Measurements from ENCODE around the gene PNPLA3.
A peak's percentile ranks its signal among the peaks of the same experiment; 100 is the strongest.

PNPLA3 gene, protein sequence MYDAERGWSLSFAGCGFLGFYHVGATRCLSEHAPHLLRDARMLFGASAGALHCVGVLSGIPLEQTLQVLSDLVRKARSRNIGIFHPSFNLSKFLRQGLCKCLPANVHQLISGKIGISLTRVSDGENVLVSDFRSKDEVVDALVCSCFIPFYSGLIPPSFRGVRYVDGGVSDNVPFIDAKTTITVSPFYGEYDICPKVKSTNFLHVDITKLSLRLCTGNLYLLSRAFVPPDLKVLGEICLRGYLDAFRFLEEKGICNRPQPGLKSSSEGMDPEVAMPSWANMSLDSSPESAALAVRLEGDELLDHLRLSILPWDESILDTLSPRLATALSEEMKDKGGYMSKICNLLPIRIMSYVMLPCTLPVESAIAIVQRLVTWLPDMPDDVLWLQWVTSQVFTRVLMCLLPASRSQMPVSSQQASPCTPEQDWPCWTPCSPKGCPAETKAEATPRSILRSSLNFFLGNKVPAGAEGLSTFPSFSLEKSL

DNA sequence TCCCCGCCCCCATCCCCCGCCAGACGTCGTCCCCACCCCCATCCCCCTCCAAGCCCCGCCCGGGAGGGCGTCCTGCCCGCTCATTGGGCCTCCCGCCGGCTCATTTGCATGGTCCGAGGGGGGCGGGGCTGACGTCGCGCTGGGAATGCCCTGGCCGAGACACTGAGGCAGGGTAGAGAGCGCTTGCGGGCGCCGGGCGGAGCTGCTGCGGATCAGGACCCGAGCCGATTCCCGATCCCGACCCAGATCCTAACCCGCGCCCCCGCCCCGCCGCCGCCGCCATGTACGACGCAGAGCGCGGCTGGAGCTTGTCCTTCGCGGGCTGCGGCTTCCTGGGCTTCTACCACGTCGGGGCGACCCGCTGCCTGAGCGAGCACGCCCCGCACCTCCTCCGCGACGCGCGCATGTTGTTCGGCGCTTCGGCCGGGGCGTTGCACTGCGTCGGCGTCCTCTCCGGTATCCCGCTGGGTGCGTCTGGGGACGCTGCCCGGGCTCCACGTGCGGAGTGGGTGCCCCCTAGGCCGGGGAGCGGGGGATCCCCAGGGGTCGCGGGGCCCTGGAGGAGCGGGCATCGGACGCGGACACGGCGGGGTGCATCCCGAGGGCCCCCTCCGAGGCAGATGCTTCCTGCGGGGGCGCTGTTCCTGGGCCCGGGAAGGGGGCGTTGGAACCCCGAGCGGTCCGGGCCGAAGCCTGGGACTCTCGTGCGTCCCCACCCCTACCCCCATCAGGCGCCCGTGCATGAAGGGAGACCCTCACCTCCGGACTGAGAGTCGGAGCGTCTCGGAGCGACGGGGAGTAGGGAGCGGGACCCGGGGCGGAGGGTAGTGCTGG, at the start of gene PNPLA3:
Gene PNPLA3 (plus strand): TSS at position 175 of the 834 bp plus-strand sequence. CDS start 107 bp downstream, at position 282.
- Mint-ChIP-seq H3K4me1 (peaks cover 4% of the 10 kb centered on the region), H3K4me3 (peak within 1 kb of the TSS; percentile 89), H3K27ac (peak within 1 kb of the TSS; percentile 62), H3K27me3 (peaks cover 3% of the 10 kb centered on the region), H3K36me3 (no peaks in the 10 kb centered on the region), H3K9me3 (no peaks in the 10 kb centered on the region)

DNA sequence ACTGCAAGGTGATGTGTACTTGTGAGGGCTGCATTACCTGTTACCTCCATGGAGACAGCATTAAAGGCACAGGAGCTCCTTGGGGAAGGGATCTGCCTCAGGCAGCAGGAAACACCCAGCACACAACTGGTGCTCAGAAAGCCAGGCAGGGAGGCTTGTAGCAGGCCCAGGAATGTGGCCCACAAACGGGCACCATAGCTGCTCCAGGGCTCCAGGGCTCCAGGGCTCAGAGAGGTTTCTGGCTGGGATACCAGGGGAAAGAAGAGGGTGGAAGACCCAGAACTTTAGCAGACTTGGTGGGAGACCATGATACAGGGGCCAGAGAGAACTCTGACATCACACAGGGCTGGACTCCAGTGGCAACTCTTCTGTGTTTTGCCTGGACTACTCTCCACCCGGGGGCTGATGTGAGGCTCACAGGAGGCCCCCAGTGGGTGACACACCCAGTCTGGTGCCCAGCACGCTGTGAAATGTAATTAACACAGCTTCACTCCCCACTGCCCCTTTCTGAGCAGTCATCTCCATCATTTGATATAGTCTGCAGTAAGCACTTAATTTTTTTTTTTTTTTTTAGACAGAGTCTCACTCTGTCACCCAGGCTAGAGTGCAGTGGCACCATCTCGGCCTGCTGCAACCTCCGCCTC, 46.6 kb upstream of the PNPLA3 start:
- peaks cover 17% of the 10 kb centered on the region for H3K27me3 Mint-ChIP-seq
- H3K4me3 Mint-ChIP-seq = no peak overlapping the region
- H3K9me3 Mint-ChIP-seq = peaks cover 1% of the 10 kb centered on the region
- no peak overlapping the region for H3K27ac Mint-ChIP-seq
- H3K4me1 Mint-ChIP-seq = no peaks in the 10 kb centered on the region
- no peaks in the 10 kb centered on the region for H3K36me3 Mint-ChIP-seq

DNA sequence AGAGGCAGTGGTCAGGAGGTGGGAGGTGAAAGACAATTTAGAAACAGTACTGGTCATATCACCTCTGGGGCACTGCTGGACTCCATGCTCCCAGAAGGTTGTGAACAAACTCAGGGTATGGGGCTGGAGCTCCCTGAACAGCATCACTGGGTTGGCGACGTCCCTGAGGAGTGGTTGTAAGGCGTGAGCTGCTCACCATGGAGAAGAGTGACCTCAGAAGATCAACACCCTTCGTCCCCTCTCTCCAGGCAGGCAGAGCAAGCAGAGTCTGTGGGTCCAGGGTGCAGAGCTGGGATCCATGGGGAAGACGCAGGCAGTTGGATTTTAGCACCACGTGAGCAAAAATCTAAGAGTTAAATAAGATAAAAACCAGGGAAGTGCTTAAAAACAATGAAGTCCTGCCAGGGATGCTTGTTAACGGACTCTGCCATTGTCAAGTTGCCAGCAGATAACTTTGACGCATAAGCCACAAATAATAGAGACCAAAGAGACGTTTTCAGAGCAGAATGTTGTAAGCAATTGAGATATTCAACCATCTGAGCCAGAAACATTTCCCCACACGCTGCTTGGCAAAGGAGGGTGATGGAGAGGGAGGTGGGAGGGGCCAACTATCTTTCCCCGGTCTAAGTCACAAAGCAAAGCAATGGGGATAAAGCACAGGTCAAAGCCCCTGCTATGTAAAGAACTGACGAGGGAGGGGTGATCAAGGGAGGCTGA, 45.4 kb upstream of the PNPLA3 start:
- Mint-ChIP-seq H3K27me3 (peaks cover 15% of the 10 kb centered on the region), H3K36me3 (no peaks in the 10 kb centered on the region), H3K9me3 (no peaks in the 10 kb centered on the region), H3K27ac (no peak overlapping the region), H3K4me3 (no peak overlapping the region), H3K4me1 (no peaks in the 10 kb centered on the region)

DNA sequence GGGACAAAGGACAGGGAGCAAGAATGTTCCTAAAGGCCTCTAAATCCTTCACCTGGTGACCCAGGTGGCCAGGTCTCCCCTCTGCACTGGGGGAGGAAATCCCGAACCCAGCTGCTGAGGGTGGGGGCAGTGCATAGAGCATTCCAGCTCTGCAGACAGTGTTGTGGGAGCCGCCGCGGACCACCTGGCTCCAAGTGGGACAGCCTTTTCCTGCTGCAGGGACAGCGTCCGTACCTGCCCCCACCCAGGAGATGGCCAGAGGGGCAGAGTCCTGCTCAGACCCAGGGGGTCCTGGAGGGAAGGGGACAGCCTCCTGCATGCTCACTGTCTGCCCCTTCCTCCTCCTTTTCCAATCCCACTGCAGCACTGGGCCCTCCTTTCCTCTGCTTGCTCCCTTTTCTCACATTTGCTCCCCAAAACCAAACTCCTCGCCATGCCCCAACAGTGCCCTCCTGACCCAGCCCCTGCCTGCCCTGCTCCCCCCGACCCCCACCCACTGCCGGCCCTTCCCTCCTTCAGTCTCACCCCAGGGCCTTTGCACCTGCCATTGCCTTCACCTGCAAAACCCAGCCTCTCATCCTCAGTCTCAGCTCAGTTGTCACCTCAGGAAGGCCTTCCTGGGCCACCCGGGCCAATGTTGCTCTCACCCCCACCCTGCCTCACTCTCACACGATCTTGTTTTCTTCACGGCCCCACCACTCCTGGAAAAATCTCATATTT, 44.6 kb upstream of the PNPLA3 start:
- Mint-ChIP-seq H3K27me3 (peaks cover 12% of the 10 kb centered on the region), H3K36me3 (no peaks in the 10 kb centered on the region), H3K27ac (no peak overlapping the region), H3K4me3 (no peak overlapping the region), H3K9me3 (no peaks in the 10 kb centered on the region), H3K4me1 (no peaks in the 10 kb centered on the region)

DNA sequence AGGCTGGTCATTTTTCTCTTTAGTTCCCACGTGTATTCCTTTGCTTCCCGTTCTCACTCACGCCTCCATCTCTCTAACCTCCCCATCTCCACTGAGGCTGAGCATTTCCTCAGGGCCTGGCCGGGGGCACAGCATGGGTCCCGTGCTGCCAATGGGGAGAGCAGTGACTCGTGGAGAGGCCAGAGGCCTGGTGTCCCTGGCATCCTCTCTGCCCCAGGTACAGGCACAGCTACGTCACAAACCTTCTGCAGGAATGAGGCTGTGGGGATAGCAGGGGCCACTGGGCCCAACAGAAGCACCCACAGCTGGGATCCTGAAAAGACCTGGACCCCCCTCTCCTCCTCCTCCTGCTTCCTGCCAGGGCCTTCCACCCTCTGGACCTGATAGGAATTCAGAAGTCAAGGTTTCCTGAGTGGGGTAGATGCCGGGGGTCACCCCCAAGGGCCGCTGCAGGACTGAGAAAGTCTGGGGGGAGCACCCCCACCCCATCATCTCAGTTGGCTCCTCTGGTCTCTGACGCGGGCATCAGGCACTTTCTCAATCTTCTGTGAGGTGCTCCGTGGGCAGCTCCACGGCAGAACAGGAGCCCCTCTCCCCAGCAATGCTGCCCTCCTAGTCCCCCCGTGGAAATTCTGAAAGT, 43.6 kb upstream of the PNPLA3 start:
- Mint-ChIP-seq H3K4me1 (no peaks in the 10 kb centered on the region), H3K27me3 (peaks cover 8% of the 10 kb centered on the region), H3K36me3 (no peaks in the 10 kb centered on the region), H3K27ac (no peak overlapping the region), H3K9me3 (no peaks in the 10 kb centered on the region), H3K4me3 (no peak overlapping the region)

DNA sequence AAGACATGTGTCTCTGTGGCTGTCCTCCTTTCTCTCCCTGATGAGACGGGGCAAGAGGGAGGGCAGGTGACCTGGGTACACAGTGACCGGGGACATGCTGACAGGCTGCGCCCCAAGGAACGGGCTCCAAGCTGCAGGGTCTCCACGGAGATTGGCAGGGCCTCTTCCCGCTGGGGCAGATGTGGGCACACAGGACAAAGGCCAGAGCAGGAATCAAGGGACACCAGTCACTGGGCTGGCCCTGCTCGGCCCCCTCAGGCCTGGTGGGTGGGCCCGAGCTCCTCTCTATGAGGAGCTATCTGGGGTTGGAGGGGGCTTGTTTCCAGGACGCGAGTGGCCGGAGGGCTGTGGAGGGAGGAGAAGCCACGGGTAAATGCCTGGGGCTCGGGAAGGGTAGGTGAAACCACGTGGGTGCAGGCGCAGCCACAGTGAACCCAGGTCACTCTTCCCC, 43.0 kb upstream of the PNPLA3 start:
- H3K36me3 Mint-ChIP-seq = no peaks in the 10 kb centered on the region
- peak overlapping the region; percentile 12 for H3K27ac Mint-ChIP-seq
- H3K4me1 Mint-ChIP-seq = no peaks in the 10 kb centered on the region
- peaks cover 6% of the 10 kb centered on the region for H3K27me3 Mint-ChIP-seq
- H3K4me3 Mint-ChIP-seq = no peak overlapping the region
- H3K9me3 Mint-ChIP-seq = no peaks in the 10 kb centered on the region

DNA sequence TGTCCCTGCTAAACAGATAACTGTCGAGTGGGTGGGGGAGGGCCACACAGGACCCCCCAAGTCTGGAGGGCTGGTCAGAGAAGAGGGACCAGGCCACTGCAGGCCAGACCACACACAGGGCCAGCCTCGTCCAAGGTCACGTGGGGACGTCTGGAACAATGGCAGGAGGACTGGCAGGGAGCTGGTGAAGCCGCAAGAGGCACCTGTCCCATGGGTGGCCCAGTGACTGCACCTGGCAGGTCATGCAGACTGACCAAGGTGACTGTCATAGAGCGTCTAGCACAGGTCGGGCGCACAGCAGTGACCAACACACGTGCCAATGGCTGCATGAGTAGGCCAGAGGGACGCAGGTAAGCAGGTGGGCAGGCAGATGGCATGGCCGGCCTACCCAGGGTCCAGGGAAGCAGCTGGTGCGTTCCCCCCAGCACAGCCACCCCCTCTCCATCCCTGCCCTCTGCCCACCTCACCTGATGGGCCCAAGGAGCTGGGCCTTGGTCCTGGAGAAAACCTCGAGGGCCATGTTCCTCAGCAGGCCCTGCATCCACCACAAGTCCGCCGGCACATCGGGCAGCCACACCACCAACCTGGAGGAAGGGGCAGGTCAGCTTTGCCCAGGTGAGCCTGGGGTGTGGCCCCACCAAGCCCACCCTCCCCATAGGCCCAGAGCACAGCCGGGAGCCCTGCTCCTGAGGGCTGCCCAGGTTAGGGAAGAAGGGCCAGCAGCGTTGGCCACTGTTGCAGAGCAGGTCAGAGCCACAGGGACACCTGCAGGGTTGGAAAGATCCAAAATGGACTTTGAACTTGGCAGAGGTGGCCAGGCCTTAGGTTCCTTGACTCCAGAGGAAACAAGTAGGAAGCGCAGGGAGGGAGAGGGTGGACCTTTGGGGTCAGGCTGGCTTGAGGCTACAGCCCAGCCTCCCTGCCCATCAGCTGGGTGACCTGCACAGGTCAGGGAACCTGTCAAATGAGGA, 42.2 kb upstream of the PNPLA3 start:
- no peak overlapping the region for H3K4me3 Mint-ChIP-seq
- no peaks in the 10 kb centered on the region for H3K4me1 Mint-ChIP-seq
- no peaks in the 10 kb centered on the region for H3K9me3 Mint-ChIP-seq
- peaks cover 8% of the 10 kb centered on the region for H3K27me3 Mint-ChIP-seq
- H3K36me3 Mint-ChIP-seq = no peaks in the 10 kb centered on the region
- H3K27ac Mint-ChIP-seq = no peak overlapping the region

DNA sequence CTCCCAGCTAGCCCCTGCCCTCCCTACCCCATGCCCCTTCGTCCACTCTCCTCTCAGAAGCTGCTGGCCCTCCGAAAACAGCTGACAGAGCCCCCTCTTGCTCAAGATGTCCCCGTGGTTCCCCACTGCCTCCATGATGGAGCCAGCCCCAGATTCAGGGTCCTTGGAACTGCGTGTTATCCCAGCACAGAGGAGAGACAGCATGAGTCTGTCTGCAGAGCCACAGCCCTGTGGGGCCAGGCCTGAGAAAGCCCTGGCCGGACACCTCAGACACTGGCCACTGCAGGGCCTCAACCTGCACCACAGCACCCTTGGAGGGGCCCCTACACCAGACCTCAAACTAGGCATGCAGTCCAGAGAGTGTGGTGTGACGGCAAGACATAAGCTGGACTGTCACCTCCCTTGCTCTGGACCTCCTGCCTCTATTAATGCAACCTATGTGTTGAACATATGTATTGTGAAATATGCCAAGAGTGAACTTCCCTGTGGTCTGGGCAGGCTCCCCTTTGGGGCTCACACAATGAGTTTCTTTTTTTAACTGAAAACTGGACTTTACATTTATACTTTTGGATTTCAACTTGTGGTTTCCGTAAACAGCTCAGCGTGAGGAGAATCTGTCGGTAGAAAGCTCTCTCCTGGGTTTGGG, 41.4 kb upstream of the PNPLA3 start:
- Mint-ChIP-seq H3K27me3 (peaks cover 10% of the 10 kb centered on the region), H3K27ac (no peak overlapping the region), H3K4me3 (no peak overlapping the region), H3K9me3 (no peaks in the 10 kb centered on the region), H3K4me1 (no peaks in the 10 kb centered on the region), H3K36me3 (no peaks in the 10 kb centered on the region)

DNA sequence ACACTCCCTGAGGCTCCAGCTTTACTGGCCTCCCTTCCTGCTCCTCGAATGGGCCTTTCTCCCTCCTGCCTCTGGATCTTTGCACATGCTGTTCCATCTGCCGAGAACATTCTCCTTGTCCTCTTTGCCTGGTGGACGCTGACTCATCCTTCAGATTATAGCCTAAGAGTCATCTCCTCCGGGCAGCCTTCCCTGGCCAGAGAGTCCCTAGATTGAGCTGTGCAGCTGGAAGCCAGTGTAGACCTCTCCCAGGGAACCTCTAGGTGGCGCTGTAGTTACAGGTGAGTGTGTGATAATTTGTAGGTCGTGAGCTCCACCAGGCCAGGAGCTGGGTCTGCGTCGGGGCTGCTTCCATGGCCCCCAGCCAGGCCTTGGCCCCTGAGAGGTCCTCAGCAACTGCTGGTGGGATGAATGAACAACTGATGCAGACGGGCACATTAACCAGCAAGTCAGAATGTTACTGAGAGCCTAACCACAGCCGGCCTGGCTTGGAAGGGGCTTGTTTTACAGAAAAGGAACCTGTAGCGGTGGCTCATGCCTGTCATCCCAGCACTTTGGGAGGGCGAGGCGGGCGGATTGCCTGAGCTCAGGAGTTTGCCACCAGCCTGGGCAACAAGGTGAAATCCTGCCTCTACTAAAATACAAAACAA, 40.5 kb upstream of the PNPLA3 start:
- Mint-ChIP-seq H3K36me3 (no peaks in the 10 kb centered on the region), H3K27me3 (peaks cover 12% of the 10 kb centered on the region), H3K4me3 (no peak overlapping the region), H3K27ac (peak overlapping the region; percentile 24), H3K4me1 (no peaks in the 10 kb centered on the region), H3K9me3 (no peaks in the 10 kb centered on the region)

DNA sequence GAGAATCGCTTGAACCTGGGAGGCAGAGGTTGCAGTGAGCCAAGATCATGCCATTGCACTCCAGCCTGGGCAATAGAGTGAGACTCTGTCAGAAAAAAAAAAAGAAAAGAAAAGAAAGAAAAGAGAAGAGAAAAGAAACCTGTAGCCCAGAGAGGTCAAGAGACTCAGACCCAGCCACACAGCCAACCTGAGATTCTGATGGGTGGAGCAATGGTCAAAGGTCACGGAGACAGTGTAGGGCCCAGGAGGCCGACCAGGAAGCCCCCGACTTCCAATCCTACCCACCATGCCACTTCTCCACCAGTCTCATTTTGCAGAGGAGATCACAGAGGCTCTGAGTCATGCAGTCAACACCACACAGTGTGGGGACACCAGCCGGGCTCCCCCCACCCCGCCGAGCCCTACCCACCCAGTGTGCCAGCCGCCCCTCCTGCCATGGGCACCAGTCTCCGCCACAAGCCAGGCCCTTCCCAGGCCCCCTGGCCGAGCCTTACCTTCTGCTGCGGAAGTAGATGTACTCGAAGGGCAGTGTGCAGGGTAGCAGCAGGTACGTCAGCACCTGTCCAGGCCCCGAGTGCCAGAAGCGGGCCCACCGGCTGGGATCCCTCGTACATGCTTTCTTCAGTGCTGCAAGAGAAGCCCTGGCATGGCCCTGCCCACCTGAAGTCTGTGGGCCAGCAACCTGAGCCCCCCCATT, 39.7 kb upstream of the PNPLA3 start:
- Mint-ChIP-seq H3K4me3 (no peak overlapping the region), H3K27ac (no peak overlapping the region), H3K9me3 (no peaks in the 10 kb centered on the region), H3K4me1 (no peaks in the 10 kb centered on the region), H3K27me3 (peaks cover 10% of the 10 kb centered on the region), H3K36me3 (no peaks in the 10 kb centered on the region)

DNA sequence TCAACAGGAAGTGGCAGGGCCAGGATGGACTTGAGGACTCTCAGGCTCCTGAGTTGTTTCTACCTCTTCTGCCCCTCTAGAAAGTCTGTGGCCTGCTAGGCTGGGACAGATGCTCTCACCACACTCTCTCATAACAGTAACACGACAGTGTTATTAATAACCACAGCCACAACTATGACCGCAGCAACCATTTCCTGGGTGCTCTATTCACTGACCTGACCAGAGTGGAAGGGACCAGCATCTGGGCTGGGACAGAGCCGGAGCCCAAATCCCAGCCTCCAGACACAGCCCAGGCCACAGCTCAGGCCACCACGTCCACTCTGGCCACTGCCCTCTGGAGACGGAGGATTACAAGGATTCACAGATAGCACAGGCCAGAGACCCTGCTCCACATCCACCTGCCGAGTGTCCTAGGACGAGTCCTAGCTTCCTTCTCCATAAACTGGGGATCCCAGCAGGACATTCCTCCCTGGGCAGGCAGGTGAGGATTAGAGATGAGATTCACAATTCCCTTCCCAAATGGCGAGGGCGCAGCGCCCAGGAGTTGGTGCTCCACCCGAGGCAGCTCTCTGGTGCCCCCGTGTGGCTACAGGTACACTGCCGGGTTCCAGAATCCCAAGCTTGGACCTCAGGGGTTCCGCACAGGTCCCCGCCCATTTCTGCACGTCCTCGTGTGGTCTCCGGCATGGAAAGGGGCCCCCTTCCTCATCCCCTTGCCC, 38.8 kb upstream of the PNPLA3 start:
- Mint-ChIP-seq H3K4me1 (no peaks in the 10 kb centered on the region), H3K27ac (no peak overlapping the region), H3K9me3 (no peaks in the 10 kb centered on the region), H3K4me3 (no peak overlapping the region), H3K36me3 (no peaks in the 10 kb centered on the region), H3K27me3 (peaks cover 13% of the 10 kb centered on the region)

DNA sequence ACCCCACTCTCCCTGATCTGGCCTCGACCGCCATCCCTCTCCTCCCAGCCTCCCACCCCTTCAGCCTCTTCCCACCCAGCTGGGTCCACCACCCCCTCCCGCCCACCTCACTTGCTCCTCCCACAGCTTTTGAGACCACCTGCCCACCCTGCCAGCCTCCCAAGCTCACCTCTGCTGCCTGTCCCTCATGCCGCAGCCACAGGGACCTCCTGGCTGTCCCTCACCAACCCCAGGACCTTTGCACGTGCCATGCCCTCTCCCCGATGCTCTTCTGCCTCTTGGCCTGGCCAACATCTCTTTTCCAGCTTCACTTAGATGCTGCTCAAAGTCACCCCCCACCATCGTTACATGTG, 38.3 kb upstream of the PNPLA3 start:
- Mint-ChIP-seq H3K36me3 (no peaks in the 10 kb centered on the region), H3K4me3 (no peak overlapping the region), H3K9me3 (no peaks in the 10 kb centered on the region), H3K27me3 (peaks cover 13% of the 10 kb centered on the region), H3K4me1 (no peaks in the 10 kb centered on the region), H3K27ac (no peak overlapping the region)

Measured in activated naive CD4-positive, alpha-beta T cell treated with anti-CD3 and anti-CD28 coated beads, Interleukin-2, amount 50 U/mL, for 24 hours (primary cell).